GM12878 (cell line): ENCODE results near the gene TACC2. TPM values are rescaled to one million over a fixed set of nuclear protein-coding genes. Genes with fewer than 3 reads are reported as not detected.

ENCODE experiments used
- ATAC-seq: fragments of 200-7000 bp; cut with Tn5 transposase; 3 replicates; pipeline ENCODE4 v1.9.1; 2020; ENCODE audit warnings: mild to moderate bottlenecking, moderate library complexity
- BruUV-seq: library from RNA; stranded (reverse); fragments of 400-500 nt; replicated peaks from 2 replicates; lab custom pipeline; 2021; lab: Mats Ljungman, UMichigan
- CTCF ChIA-PET: fragments of 300-600 bp; sonication (Branson Sonifier 250); formaldehyde crosslinking; extraction: SDS; loops from one replicate; lab custom pipeline; 2021; ENCODE audit warnings: inconsistent platforms; lab: Yijun Ruan, JAX
- POLR2A ChIA-PET: fragments of 350-600 bp; formaldehyde crosslinking; extraction: SDS; loops from one replicate; lab custom pipeline; 2021; ENCODE audit warnings: inconsistent platforms; lab: Charles Lee
- RAD21 ChIA-PET: fragments of 300-600 bp; sonication (Branson Sonifier 250); formaldehyde crosslinking; loops from one replicate; lab custom pipeline; 2023; ENCODE audit warnings: antibody characterized with exemption; ENCODE audit not compliant: unreplicated experiment; lab: Charles Lee
- SMC1A ChIA-PET: fragments of 300-600 bp; sonication (Branson Sonifier 250); formaldehyde crosslinking; loops from one replicate; lab custom pipeline; 2023; ENCODE audit not compliant: unreplicated experiment, uncharacterized antibody; lab: Charles Lee
- DNase-seq: peaks from one replicate; pipeline ENCODE4 v3.0.0-alpha.2; 2011; ENCODE audit warnings: low read depth, low spot score
- FAIRE-seq: peaks from 3 replicates; lab custom pipeline; 2011; peaks lifted over from hg19 to GRCh38; lab: Jason Lieb, UNC
- H2AFZ ChIP-seq: 2 replicates; pipeline ENCODE4 v1.6.0; 2011; ENCODE audit warnings: low read depth, low read length, control low read depth; ENCODE audit not compliant: control insufficient read depth
- H3K27ac ChIP-seq: 2 replicates; pipeline ENCODE4 v1.5.1; 2011; ENCODE audit warnings: control low read depth; ENCODE audit not compliant: control insufficient read depth, insufficient read depth
- H3K27me3 ChIP-seq, 2 experiments: replicated peaks in 1 of 2; 2 replicates each; pipeline versions ENCODE4 v1.6.0 to v1.6.1; 2011; ENCODE audit warnings: low read length in 1 of 2; ENCODE audit not compliant: control insufficient read depth in 2 of 2, insufficient read depth in 2 of 2
- H3K36me3 ChIP-seq, 2 experiments: 2 replicates each; pipeline ENCODE4 v1.5.1; 2011; ENCODE audit warnings: low read length in 1 of 2; ENCODE audit not compliant: control insufficient read depth in 2 of 2, insufficient read depth in 2 of 2
- H3K4me1 ChIP-seq: 2 replicates; pipeline ENCODE4 v1.6.1; 2011; ENCODE audit warnings: mild to moderate bottlenecking, low read length, moderate library complexity, mixed read lengths; ENCODE audit not compliant: control insufficient read depth, insufficient read depth
- H3K4me2 ChIP-seq: 2 replicates; pipeline ENCODE4 v1.6.0; 2011; ENCODE audit warnings: control low read depth; ENCODE audit not compliant: control insufficient read depth, insufficient read depth
- H3K4me3 ChIP-seq: fragments of 200-600 bp; sonication (generic); 2 replicates; pipeline ENCODE4 v1.5.1; 2016
- H3K79me2 ChIP-seq: 2 replicates; pipeline ENCODE4 v1.6.0; 2011; ENCODE audit warnings: low read length; ENCODE audit not compliant: control insufficient read depth, insufficient read depth
- H3K9ac ChIP-seq: 2 replicates; pipeline ENCODE4 v1.8.0; 2011; ENCODE audit warnings: low read length, control low read depth, mixed read lengths; ENCODE audit not compliant: control insufficient read depth, insufficient read depth
- H3K9me3 ChIP-seq: replicated peaks from 3 replicates; pipeline ENCODE4 v1.5.1; 2011; ENCODE audit warnings: mild to moderate bottlenecking, low read length; ENCODE audit not compliant: control insufficient read depth, insufficient read depth
- H4K20me1 ChIP-seq: 2 replicates; pipeline ENCODE4 v1.6.0; 2011; ENCODE audit not compliant: control insufficient read depth, insufficient read depth
- HDAC6 ChIP-seq: fragments of 200-600 bp; sonication (generic); IDR thresholded peaks from one replicate; pipeline ENCODE4 v1.8.0; 2017; ENCODE audit warnings: antibody characterized with exemption; ENCODE audit not compliant: unreplicated experiment
- IRF4 ChIP-seq: IDR thresholded peaks from 2 replicates; pipeline ENCODE4 v1.6.1; 2011; ENCODE audit warnings: low read depth, low read length
- NKRF ChIP-seq: fragments of 450-650 bp; conservative IDR thresholded peaks from 2 replicates; pipeline ENCODE4 v1.6.1; 2017; ENCODE audit warnings: mild to moderate bottlenecking, moderate library complexity
- PKNOX1 ChIP-seq: fragments of 450-650 bp; IDR thresholded peaks from 2 replicates; pipeline ENCODE4 v1.6.1; 2016; ENCODE audit warnings: mild to moderate bottlenecking
- POLR2AphosphoS2 ChIP-seq: IDR thresholded peaks from 2 replicates; pipeline ENCODE4 v1.6.1; 2011; ENCODE audit warnings: low read depth, mild to moderate bottlenecking, low read length, improper control_type of control experiment, moderate library complexity
- TBL1XR1 ChIP-seq: IDR thresholded peaks from 2 replicates; pipeline ENCODE4 v1.6.1; 2012; ENCODE audit warnings: low read depth, low read length, improper control_type of control experiment
- TCF3 ChIP-seq: IDR thresholded peaks from 2 replicates; pipeline ENCODE4 v1.6.1; 2012; ENCODE audit warnings: low read depth, mild to moderate bottlenecking, low read length, borderline replicate concordance; ENCODE audit not compliant: insufficient read depth
- YBX1 ChIP-seq: fragments of 450-650 bp; IDR thresholded peaks from 2 replicates; pipeline ENCODE4 v1.6.1; 2016; ENCODE audit warnings: antibody characterized with exemption
- ZZZ3 ChIP-seq: IDR thresholded peaks from 2 replicates; pipeline ENCODE4 v1.6.1; 2011; ENCODE audit warnings: low read depth; ENCODE audit not compliant: control insufficient read depth, insufficient read length
- WGBS: methylation state at CpG from one replicate; pipeline ENCODE4 v1.1.6; 2016; ENCODE audit warnings: low lambda C conversion rate; ENCODE audit not compliant: insufficient replicate concordance, insufficient coverage; ENCODE audit errors: missing lambda C conversion rate; 5-methylcytosine and 5-hydroxymethylcytosine counted together
- in situ Hi-C: fragments of 300-500 bp; cut with MboI; formaldehyde crosslinking; loops from 9 replicates; pipeline ENCODE4 v1.14.3; 2018; ENCODE audit warnings: mixed read lengths
- intact Hi-C: fragments of 100-400 bp; cut with micrococcal nuclease; formaldehyde crosslinking; loops from one replicate; pipeline ENCODE4 v1.14.2; 2022; ENCODE audit not compliant: unreplicated experiment
- polyA plus RNA-seq, 11 experiments: library from polyadenylated mRNA; depleted of rRNA in 4 of 11; unstranded in 6 of 11; stranded (reverse) in 5 of 11; fragments of >200 nt; fragmentation: Nextera tagmentation in 4 of 11; fragmentation: Illumina TruSeq in 1 of 11; extraction: Ambion mirVana in 4 of 11; extraction: Trizol in 1 of 11; gene quantifications; 1 replicate in 1 of 11; 2 replicates in 10 of 11; pipeline versions ENCODE4 v1.2.1 to v1.2.3, GENCODE V29; 2011 to 2016; ENCODE audit warnings: inconsistent platforms in 2 of 11, missing spikeins in 2 of 11, low read depth in 1 of 11
- total RNA-seq, 4 experiments: library from RNA; depleted of rRNA in 3 of 4; stranded (reverse); fragments of >200 nt in 3 of 4; fragmentation: Illumina TruSeq in 1 of 4; extraction: Trizol in 1 of 4; gene quantifications; 2 replicates each; pipeline versions ENCODE4 v1.2.1 to v1.2.3, GENCODE V29; 2013 to 2021

Gene TACC2
- total and polyA plus RNA-seq, 10 of the 15 experiments (the other 5 are each of a cell fraction or from before 2014, with no cell fraction given) = 0.07 to 0.64 (median 0.13) TPM; not detected in 5

- peaks cover 0 to 1% of the 10 kb centered on the region in 2 experiments; a peak in 2 of 4 replicates for H3K27me3 ChIP-seq
- H3K4me3 ChIP-seq = no peak overlapping the region
- WGBS = 33% methylated on average over 2 of the region's 2 CpGs
- no peak for TF ChIP-seq HDAC6
- TF ChIP-seq YBX1 = no peak
- no peak for TF ChIP-seq TBL1XR1
- TF ChIP-seq NKRF = no peak
- TF ChIP-seq PKNOX1 = no peak
- TF ChIP-seq POLR2AphosphoS2 = no peak
- TF ChIP-seq IRF4 = no peak
- no peak for TF ChIP-seq ZZZ3
- no peak for TF ChIP-seq TCF3
- ChIA-PET POLR2A (no interaction called here), SMC1A (no interaction called here), CTCF (no interaction called here), RAD21 (no interaction called here)
- DNase-seq = no peak
- in situ Hi-C loops = no loop called here
- no peak for ATAC-seq
- H2AFZ ChIP-seq = no peak overlapping the region
- FAIRE-seq = no peak
- H3K36me3 ChIP-seq = no peaks in the 10 kb centered on the region
- no TSS peak for BruUV-seq
- H3K4me1 ChIP-seq = no peaks in the 10 kb centered on the region
- intact Hi-C loops = no loop called here
- no peak overlapping the region for H3K27ac ChIP-seq
- no peaks in the 10 kb centered on the region for H3K79me2 ChIP-seq
- H3K9me3 ChIP-seq = no peaks in the 10 kb centered on the region
- H3K4me2 ChIP-seq = no peak overlapping the region
- H4K20me1 ChIP-seq = no peaks in the 10 kb centered on the region
- no peak overlapping the region for H3K9ac ChIP-seq
These were observed 231.8 kb downstream of the TACC2 start for GRCh38 chr10:122220736-122221135.
